ENCODE measurements around the gene TRAPPC2L. TPM values are rescaled to one million over a fixed set of nuclear protein-coding genes. Genes with fewer than 3 reads are reported as not detected.
"Not testable (repeated sequence)": the region's sequence is repeated elsewhere in the genome, so short reads cannot be mapped to it uniquely, and the experiment has no call there.

TRAPPC2L gene
- total RNA-seq, 1 donor from 2014 or later = 48.3 TPM

- no peak for TF ChIP-seq CTCF (conservative IDR thresholded peaks at IDR 0.05; ENCODE audit: low read depth, low read length)
- no peak overlapping the region for H3K4me3 ChIP-seq (ENCODE audit: low read depth, low read length)
- DNase-seq (ENCODE audit: low read depth) = no peak
These were observed 37.8 kb upstream of the TRAPPC2L start for GRCh38 chr16:88819126-88819525.

- no peak for TF ChIP-seq CTCF (conservative IDR thresholded peaks at IDR 0.05; ENCODE audit: low read depth, low read length)
- DNase-seq (ENCODE audit: low read depth) = no peak
- H3K4me3 ChIP-seq (ENCODE audit: low read depth, low read length) = no peak overlapping the region
These were observed 36.4 kb upstream of the TRAPPC2L start for GRCh38 chr16:88820385-88821025.

GRCh38 chr16:88821168-88821850, 35.6 kb upstream of the TRAPPC2L start:
- TF ChIP-seq CTCF (conservative IDR thresholded peaks at IDR 0.05; ENCODE audit: low read depth, low read length) = no peak
- no peak overlapping the region for H3K4me3 ChIP-seq (ENCODE audit: low read depth, low read length)
- no peak for DNase-seq (ENCODE audit: low read depth)

GRCh38 chr16:88822281-88823040, 34.5 kb upstream of the TRAPPC2L start:
- H3K4me3 ChIP-seq (ENCODE audit: low read depth, low read length) = no peak overlapping the region
- DNase-seq (ENCODE audit: low read depth) = no peak
- TF ChIP-seq CTCF (conservative IDR thresholded peaks at IDR 0.05; ENCODE audit: low read depth, low read length) = no peak

GRCh38 chr16:88823646-88824045, 33.3 kb upstream of the TRAPPC2L start:
- not testable (repeated sequence) for DNase-seq (ENCODE audit: low read depth); H3K4me3 ChIP-seq (ENCODE audit: low read depth, low read length)

GRCh38 chr16:88824256-88825077, 32.5 kb upstream of the TRAPPC2L start:
- no peak for TF ChIP-seq CTCF (conservative IDR thresholded peaks at IDR 0.05; ENCODE audit: low read depth, low read length)
- no peak for DNase-seq (ENCODE audit: low read depth)
- H3K4me3 ChIP-seq (ENCODE audit: low read depth, low read length) = no peak overlapping the region

- no peak for TF ChIP-seq CTCF (conservative IDR thresholded peaks at IDR 0.05; ENCODE audit: low read depth, low read length)
- DNase-seq (ENCODE audit: low read depth) = no peak
- no peak overlapping the region for H3K4me3 ChIP-seq (ENCODE audit: low read depth, low read length)
These were observed 31.8 kb upstream of the TRAPPC2L start for GRCh38 chr16:88825146-88825545.
